GM12878 (cell line): ENCODE results near the gene INSRR.

Experiments used
- BCL11A ChIP-seq: IDR thresholded peaks from 2 replicates; pipeline ENCODE4 v1.6.1; 2011; ENCODE audit warnings: low read depth, low read length
- CBX5 ChIP-seq: sonication (generic); IDR thresholded peaks from 2 replicates; pipeline ENCODE4 v1.6.1; 2016; ENCODE audit warnings: low read depth, moderate library complexity, mild to moderate bottlenecking, inconsistent platforms
- CREB1 ChIP-seq: IDR thresholded peaks from 2 replicates; pipeline ENCODE4 v1.6.1; 2012; ENCODE audit warnings: low read depth, mild to moderate bottlenecking, inconsistent platforms
- CTCF ChIP-seq, 3 experiments: IDR thresholded peaks in 2 of 3; conservative IDR thresholded peaks in 1 of 3; 2 replicates each; pipeline ENCODE4 v1.5.1; 2011; ENCODE audit warnings: low read depth in 3 of 3, low read length in 3 of 3, mild to moderate bottlenecking in 3 of 3, control low read depth in 2 of 3, moderate library complexity in 2 of 3, inconsistent platforms in 1 of 3, mixed read lengths in 1 of 3; ENCODE audit not compliant: control insufficient read depth in 2 of 3, insufficient read depth in 1 of 3; ENCODE audit errors: extremely low read depth in 1 of 3
- E2F4 ChIP-seq: IDR thresholded peaks from 2 replicates; pipeline ENCODE4 v1.6.1; 2012; ENCODE audit warnings: low read depth, low read length, improper control_type of control experiment
- MXI1 ChIP-seq: fragments of 150-350 bp; IDR thresholded peaks from 2 replicates; pipeline ENCODE4 v1.6.1; 2011; ENCODE audit warnings: low read depth, mild to moderate bottlenecking, inconsistent platforms, low read length, improper control_type of control experiment
- NBN ChIP-seq: fragments of 450-650 bp; IDR thresholded peaks from 2 replicates; pipeline ENCODE4 v1.6.1; 2016
- POLR2A ChIP-seq: IDR thresholded peaks from 2 replicates; pipeline ENCODE4 v1.6.1; 2011; ENCODE audit warnings: low read depth, mild to moderate bottlenecking, low read length
- RELA ChIP-seq: fragments of 450-650 bp; IDR thresholded peaks from 2 replicates; pipeline ENCODE4 v1.8.0; 2014; ENCODE audit warnings: borderline replicate concordance; ENCODE audit not compliant: partially characterized antibody
- REST ChIP-seq: IDR thresholded peaks from 2 replicates; pipeline ENCODE4 v1.6.1; 2012; ENCODE audit warnings: mild to moderate bottlenecking, low read depth, low read length
- SRF ChIP-seq, 2 experiments: IDR thresholded peaks; 2 replicates each; pipeline ENCODE4 v1.6.1; 2011; ENCODE audit warnings: low read depth in 2 of 2, low read length in 2 of 2, mild to moderate bottlenecking in 1 of 2, moderate library complexity in 1 of 2
- USF1 ChIP-seq: IDR thresholded peaks from 2 replicates; pipeline ENCODE4 v1.6.1; 2011; ENCODE audit warnings: borderline replicate concordance, low read depth, mild to moderate bottlenecking, moderate library complexity, mixed read lengths, low read length; ENCODE audit not compliant: insufficient read depth; ENCODE audit errors: extremely low read length
- ZBTB4 ChIP-seq: fragments of 450-650 bp; formaldehyde crosslinking; IDR thresholded peaks from 2 replicates; pipeline ENCODE4 v1.4.0; 2022; ENCODE audit warnings: mild to moderate bottlenecking, moderate library complexity

- TF ChIP-seq CTCF (IDR thresholded peaks at IDR 0.05 in 2 of 3, conservative IDR thresholded peaks at IDR 0.05 in 1 of 3; ENCODE audit: control insufficient read depth in 2 of 3, extremely low read depth in 1 of 3, insufficient read depth in 1 of 3, low read depth in 3 of 3, low read length in 3 of 3) (peak; percentile 80 to 94 (median 91)), NBN (no peak), ZBTB4 (CRISPR knock-in tag) (no peak), BCL11A (no peak), POLR2A (no peak), CREB1 (no peak), MXI1 (no peak), USF1 (no peak), SRF (IDR thresholded peaks at IDR 0.05; ENCODE audit: low read depth in 2 of 2, low read length in 2 of 2) (no peak), RELA (no peak), CBX5 (no peak), E2F4 (no peak), REST (no peak)
These were observed 19.9 kb downstream of the INSRR start for GRCh38 chr1:156838972-156839371.
